K562 (cell line): ENCODE results near the gene MDC1. TPM values are rescaled to one million over a fixed set of nuclear protein-coding genes. Genes with fewer than 3 reads are reported as not detected.

Experiments
- AFF1 ChIP-seq, 2 experiments: fragments of 450-650 bp; IDR thresholded peaks; 2 replicates each; pipeline ENCODE4 v1.6.1; 2018; ENCODE audit warnings: mild to moderate bottlenecking in 2 of 2, low read depth in 1 of 2; ENCODE audit not compliant: partially characterized antibody in 2 of 2
- GABPA ChIP-seq: fragments of 200-800 bp; sonication (Bioruptor generic); conservative IDR thresholded peaks from 2 replicates; pipeline ENCODE4 v1.6.1; 2016; ENCODE audit warnings: low read depth, missing genetic modification characterization, missing compliant biosample characterization
- HLTF ChIP-seq: fragments of 450-650 bp; IDR thresholded peaks from 2 replicates; pipeline ENCODE4 v1.6.1; 2016
- MYC ChIP-seq, 2 experiments: fragments of 250-450 bp in 1 of 2; sonication (Bioruptor Pico) in 1 of 2; IDR thresholded peaks; 2 replicates each; pipeline versions ENCODE4 v1.5.1 to v1.6.1; 2012 to 2021; ENCODE audit warnings: low read depth in 2 of 2, borderline replicate concordance in 1 of 2, improper control_type of control experiment in 1 of 2, low read length in 1 of 2, mild to moderate bottlenecking in 1 of 2, moderate library complexity in 1 of 2
- NELFE ChIP-seq: IDR thresholded peaks from 2 replicates; pipeline ENCODE4 v1.6.1; 2011; ENCODE audit warnings: mild to moderate bottlenecking; ENCODE audit not compliant: insufficient read depth, insufficient read length
- RBFOX2 ChIP-seq: fragments of 200-400 bp; formaldehyde crosslinking; IDR thresholded peaks from 2 replicates; pipeline ENCODE4 v1.6.1; 2017; ENCODE audit warnings: low read depth, mild to moderate bottlenecking, low read length, moderate library complexity
- SMAD2 ChIP-seq: fragments of 150-350 bp; IDR thresholded peaks from 2 replicates; pipeline ENCODE4 v1.6.1; 2014; ENCODE audit warnings: low read depth, mild to moderate bottlenecking, low read length
- TAL1 ChIP-seq: fragments of 450-650 bp; IDR thresholded peaks from 2 replicates; pipeline ENCODE4 v1.6.1; 2016; ENCODE audit warnings: mild to moderate bottlenecking
- U2AF2 ChIP-seq: fragments of 200-400 bp; formaldehyde crosslinking; optimal IDR thresholded peaks from 2 replicates; pipeline ENCODE3; 2017; ENCODE audit warnings: low read depth, mild to moderate bottlenecking, low read length
- ZBTB9 ChIP-seq: fragments of 450-650 bp; formaldehyde crosslinking; IDR thresholded peaks from 2 replicates; pipeline ENCODE4 v1.4.0; 2020; ENCODE audit warnings: mild to moderate bottlenecking, moderate library complexity
- ZNF134 ChIP-seq: fragments of 250-450 bp; sonication (Bioruptor Pico); conservative IDR thresholded peaks from 2 replicates; pipeline ENCODE4 v1.4.0; 2020
- ZNF253 ChIP-seq: fragments of 250-450 bp; sonication (Bioruptor Pico); conservative IDR thresholded peaks from 2 replicates; pipeline ENCODE4 v1.6.1; 2021; ENCODE audit warnings: mild to moderate bottlenecking
- ZNF318 ChIP-seq, 2 experiments: fragments of 450-650 bp; IDR thresholded peaks; 2 replicates each; pipeline ENCODE4 v1.6.1; 2016; ENCODE audit warnings: mild to moderate bottlenecking in 2 of 2, borderline replicate concordance in 1 of 2, low read depth in 1 of 2, moderate library complexity in 1 of 2
- polyA plus RNA-seq, 8 experiments: library from polyadenylated mRNA; depleted of rRNA in 4 of 8; stranded (reverse) in 5 of 8; unstranded in 3 of 8; fragments of >200 nt; fragmentation: Nextera tagmentation in 2 of 8; fragmentation: Illumina TruSeq in 1 of 8; extraction: Ambion mirVana in 2 of 8; extraction: Trizol in 1 of 8; gene quantifications; 2 replicates each; pipeline versions ENCODE4 v1.2.1 to v1.2.3, GENCODE V29; 2011 to 2014; ENCODE audit warnings: inconsistent platforms in 1 of 8, missing spikeins in 1 of 8
- total RNA-seq, 7 experiments: library from RNA; depleted of rRNA in 6 of 7; stranded (reverse); fragments of >200 nt in 6 of 7; fragmentation: Illumina TruSeq in 2 of 7; extraction: Trizol in 2 of 7; gene quantifications; 2 replicates each; pipeline versions ENCODE4 v1.2.1 to v1.2.3, GENCODE V29; 2011 to 2021; ENCODE audit warnings: low replicate concordance in 1 of 7

Gene MDC1
- total and polyA plus RNA-seq, 9 of the 15 experiments (the other 6 are each of a cell fraction or from before 2014, with no cell fraction given): 8.2 to 114 (median 20.0) TPM

GRCh38 chr6:30686908-30687658 lies 30.0 kb downstream of the MDC1 start (continued):
- TF ChIP-seq AFF1 (IDR thresholded peaks at IDR 0.05; ENCODE audit: low read depth in 1 of 2, partially characterized antibody in 2 of 2) (peak; percentile 46 to 50), TAL1 (no peak), HLTF (peak; percentile 84), NELFE (no peak), ZNF253 (no peak), RBFOX2 (peak; percentile 85), ZBTB9 (CRISPR knock-in tag) (no peak), GABPA (tag) (peak; percentile 57), U2AF2 (no peak), MYC (IDR thresholded peaks at IDR 0.05; ENCODE audit: low read depth, low read length) (peak; percentile 82), MYC (CRISPR knock-in tag; IDR thresholded peaks at IDR 0.05; ENCODE audit: borderline replicate concordance, low read depth) (peak; percentile 70), ZNF134 (CRISPR knock-in tag) (no peak), SMAD2 (no peak), ZNF318 (IDR thresholded peaks at IDR 0.05; ENCODE audit: borderline replicate concordance in 1 of 2, low read depth in 1 of 2) (0 out of 4 replicates have a peak, but pooled peaks of 1 of the 2 experiments have one; percentile 27)
